ENCODE measurements around the gene SPATA24. TPM values are rescaled to one million over a fixed set of nuclear protein-coding genes. Genes with fewer than 3 reads are reported as not detected.
"Not testable (repeated sequence)": the region's sequence is repeated elsewhere in the genome, so short reads cannot be mapped to it uniquely, and the experiment has no call there.

Gene SPATA24
- total RNA-seq, 1 experiment from 2014 or later: 10.6 TPM

- in situ Hi-C loops (cut with HindIII; ENCODE audit: low sequenced_read_pairs): no loop called here
These were observed 15.6 kb upstream of the SPATA24 start for GRCh38 chr5:139419226-139420192.

GRCh38 chr5:139418793-139419192 lies 14.9 kb upstream of the SPATA24 start:
- in situ Hi-C loops (cut with HindIII; ENCODE audit: low sequenced_read_pairs): no loop called here
- DNase-seq (ENCODE audit: low spot score): no peak

More at GRCh38 chr5:139419226-139420192, 15.6 kb upstream of the SPATA24 start:
- no peak for DNase-seq (ENCODE audit: low spot score)

GRCh38 chr5:139417214-139417613 lies 13.3 kb upstream of the SPATA24 start:
- in situ Hi-C loops (cut with HindIII; ENCODE audit: low sequenced_read_pairs): no loop called here
- peak; percentile 13 for DNase-seq (ENCODE audit: low spot score)

GRCh38 chr5:139416651-139417050 lies 12.8 kb upstream of the SPATA24 start:
- DNase-seq (ENCODE audit: low spot score): no peak
- in situ Hi-C loops (cut with HindIII; ENCODE audit: low sequenced_read_pairs): no loop called here

- no peak for DNase-seq (ENCODE audit: low spot score)
- in situ Hi-C loops (cut with HindIII; ENCODE audit: low sequenced_read_pairs): no loop called here
These were observed 12.0 kb upstream of the SPATA24 start for GRCh38 chr5:139415869-139416268.

- in situ Hi-C loops (cut with HindIII; ENCODE audit: low sequenced_read_pairs): no loop called here
- peak; percentile 80 for DNase-seq (ENCODE audit: low spot score)
These were observed 11.5 kb upstream of the SPATA24 start for GRCh38 chr5:139415221-139415861.

GRCh38 chr5:139414581-139415130 lies 10.8 kb upstream of the SPATA24 start:
- no peak for DNase-seq (ENCODE audit: low spot score)
- in situ Hi-C loops (cut with HindIII; ENCODE audit: low sequenced_read_pairs): no loop called here

- in situ Hi-C loops (cut with HindIII; ENCODE audit: low sequenced_read_pairs): no loop called here
These were observed 10.1 kb upstream of the SPATA24 start for GRCh38 chr5:139413963-139414362.

GRCh38 chr5:139413153-139413552 lies 9.3 kb upstream of the SPATA24 start:
- DNase-seq (ENCODE audit: low spot score): peak; percentile 15
- in situ Hi-C loops (cut with HindIII; ENCODE audit: low sequenced_read_pairs): no loop called here

More at GRCh38 chr5:139413963-139414362, 10.1 kb upstream of the SPATA24 start:
- DNase-seq (ENCODE audit: low spot score): no peak

- no peak for DNase-seq (ENCODE audit: low spot score)
- in situ Hi-C loops (cut with HindIII; ENCODE audit: low sequenced_read_pairs): no loop called here
These were observed 7.3 kb upstream of the SPATA24 start for GRCh38 chr5:139410993-139411828.

GRCh38 chr5:139410121-139410992 lies 6.5 kb upstream of the SPATA24 start:
- DNase-seq (ENCODE audit: low spot score): no peak
- in situ Hi-C loops (cut with HindIII; ENCODE audit: low sequenced_read_pairs): no loop called here

GRCh38 chr5:139409116-139409515 lies 5.2 kb upstream of the SPATA24 start:
- DNase-seq (ENCODE audit: low spot score); in situ Hi-C loops (cut with HindIII; ENCODE audit: low sequenced_read_pairs): not testable (repeated sequence)

GRCh38 chr5:139408191-139408590 lies 4.3 kb upstream of the SPATA24 start:
- no peak for DNase-seq (ENCODE audit: low spot score)
- in situ Hi-C loops (cut with HindIII; ENCODE audit: low sequenced_read_pairs): no loop called here

- in situ Hi-C loops (cut with HindIII; ENCODE audit: low sequenced_read_pairs): no loop called here
- no peak for DNase-seq (ENCODE audit: low spot score)
These were observed 3.6 kb upstream of the SPATA24 start for GRCh38 chr5:139407517-139407916.

- no peak for DNase-seq (ENCODE audit: low spot score)
- in situ Hi-C loops (cut with HindIII; ENCODE audit: low sequenced_read_pairs): no loop called here
These were observed 3.1 kb upstream of the SPATA24 start for GRCh38 chr5:139406963-139407362.

- in situ Hi-C loops (cut with HindIII; ENCODE audit: low sequenced_read_pairs): no loop called here
- no peak for DNase-seq (ENCODE audit: low spot score)
These were observed 573 bp upstream of the SPATA24 start for GRCh38 chr5:139404484-139404840.

GRCh38 chr5:139403418-139403786 lies 487 bp downstream of the SPATA24 start:
- in situ Hi-C loops (cut with HindIII; ENCODE audit: low sequenced_read_pairs): no loop called here
- DNase-seq (ENCODE audit: low spot score): no peak

- in situ Hi-C loops (cut with HindIII; ENCODE audit: low sequenced_read_pairs): no loop called here
- no peak for DNase-seq (ENCODE audit: low spot score)
These were observed 1.2 kb downstream of the SPATA24 start for GRCh38 chr5:139402561-139403158.
